Choroid plexus epithelial cell (primary cell): ENCODE results near the gene ELOF1.
"Not testable (repeated sequence)": the region's sequence is repeated elsewhere in the genome, so short reads cannot be mapped to it uniquely, and the experiment has no call there.

Source experiments
- DNase-seq: peaks from one replicate; pipeline ENCODE4 v3.0.0-alpha.2; 2010; ENCODE audit warnings: low read depth
- H3K4me3 ChIP-seq: 2 replicates; pipeline ENCODE4 v1.5.1; 2011; ENCODE audit warnings: low read depth, mild to moderate bottlenecking, control low read depth, low read length, moderate library complexity
- TF ChIP-seq, protein P1 (sequence below): conservative IDR thresholded peaks from 2 replicates; pipeline ENCODE4 v1.5.1; 2011; ENCODE audit warnings: low read depth, mild to moderate bottlenecking, control low read depth, inconsistent platforms, low read length, moderate library complexity

The ELOF1 gene

DNA sequence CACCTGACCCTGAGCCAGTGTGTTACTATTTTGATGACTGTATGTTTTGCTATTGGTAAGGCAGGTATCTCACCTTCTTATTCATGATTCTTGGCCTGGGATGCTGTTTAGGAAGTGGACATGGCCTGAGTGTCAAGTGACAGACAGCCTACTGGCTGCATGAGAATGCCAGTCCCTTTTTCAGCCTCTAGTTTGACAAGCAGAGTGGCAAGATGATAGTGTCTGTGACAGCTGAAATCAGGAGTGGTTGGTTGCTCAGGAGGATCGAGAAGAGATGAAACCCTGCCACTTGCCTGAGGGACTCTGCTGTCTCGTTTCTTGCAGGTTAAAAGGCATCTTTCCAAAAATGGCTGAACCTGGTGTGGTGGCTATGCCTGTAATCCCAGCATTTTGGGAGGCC is 7.1 kb upstream of the ELOF1 start:
- no peak for DNase-seq
- TF ChIP-seq, protein P1, sequence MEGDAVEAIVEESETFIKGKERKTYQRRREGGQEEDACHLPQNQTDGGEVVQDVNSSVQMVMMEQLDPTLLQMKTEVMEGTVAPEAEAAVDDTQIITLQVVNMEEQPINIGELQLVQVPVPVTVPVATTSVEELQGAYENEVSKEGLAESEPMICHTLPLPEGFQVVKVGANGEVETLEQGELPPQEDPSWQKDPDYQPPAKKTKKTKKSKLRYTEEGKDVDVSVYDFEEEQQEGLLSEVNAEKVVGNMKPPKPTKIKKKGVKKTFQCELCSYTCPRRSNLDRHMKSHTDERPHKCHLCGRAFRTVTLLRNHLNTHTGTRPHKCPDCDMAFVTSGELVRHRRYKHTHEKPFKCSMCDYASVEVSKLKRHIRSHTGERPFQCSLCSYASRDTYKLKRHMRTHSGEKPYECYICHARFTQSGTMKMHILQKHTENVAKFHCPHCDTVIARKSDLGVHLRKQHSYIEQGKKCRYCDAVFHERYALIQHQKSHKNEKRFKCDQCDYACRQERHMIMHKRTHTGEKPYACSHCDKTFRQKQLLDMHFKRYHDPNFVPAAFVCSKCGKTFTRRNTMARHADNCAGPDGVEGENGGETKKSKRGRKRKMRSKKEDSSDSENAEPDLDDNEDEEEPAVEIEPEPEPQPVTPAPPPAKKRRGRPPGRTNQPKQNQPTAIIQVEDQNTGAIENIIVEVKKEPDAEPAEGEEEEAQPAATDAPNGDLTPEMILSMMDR = no peak
- no peak overlapping the region for H3K4me3 ChIP-seq

DNA sequence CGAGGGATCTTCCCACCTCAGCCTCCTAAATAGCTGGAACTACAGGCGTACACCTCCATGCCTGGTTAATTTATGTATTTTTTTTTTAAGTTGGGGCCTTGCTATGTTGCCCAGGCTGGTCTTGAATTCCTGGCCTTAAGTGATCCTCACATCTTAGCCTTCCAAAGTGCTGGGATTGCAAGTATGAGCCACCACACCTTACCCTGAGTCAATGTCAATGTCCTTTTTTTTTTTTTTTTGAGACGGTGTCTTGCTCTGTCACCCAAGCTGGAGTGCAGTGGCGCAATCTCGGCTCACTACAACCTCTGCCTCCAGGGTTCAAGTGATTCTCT is 6.6 kb upstream of the ELOF1 start:
- not testable (repeated sequence) for DNase-seq, H3K4me3 ChIP-seq

DNA sequence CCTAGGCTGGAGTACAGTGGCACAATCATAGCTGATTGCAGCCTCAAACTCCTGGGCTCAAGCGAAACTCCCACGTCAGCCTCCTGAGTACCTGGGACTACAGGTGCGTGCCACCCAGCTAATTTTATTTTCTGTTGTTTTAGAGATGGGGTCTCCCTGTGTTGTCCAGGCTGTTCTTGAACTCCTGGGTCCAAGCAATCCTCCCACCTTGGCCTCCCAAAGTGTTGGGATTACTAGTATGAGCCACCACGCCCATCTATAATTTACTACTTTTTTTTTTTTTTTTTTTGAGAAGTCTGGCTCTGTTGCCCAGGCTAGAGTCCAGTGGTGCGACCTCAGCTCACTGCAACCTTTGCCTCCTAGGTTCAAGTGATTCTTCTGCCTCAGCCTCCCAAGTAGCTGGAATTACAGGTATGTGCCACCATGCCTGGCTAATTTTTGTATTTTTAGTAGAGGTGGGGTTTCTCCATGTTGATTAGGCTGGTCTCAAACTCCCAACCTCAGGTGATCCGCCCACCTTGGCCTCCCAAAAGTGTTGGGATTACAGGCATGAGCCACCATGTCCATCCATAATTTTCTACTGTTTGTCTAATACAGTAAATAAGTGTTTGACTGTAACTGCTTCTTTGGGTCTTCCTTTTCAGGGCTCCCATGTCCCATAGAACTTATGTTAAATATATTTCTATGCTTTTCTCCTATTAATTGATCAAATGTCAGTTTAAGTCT is 5.2 kb upstream of the ELOF1 start:
- not testable (repeated sequence) for DNase-seq, H3K4me3 ChIP-seq

DNA sequence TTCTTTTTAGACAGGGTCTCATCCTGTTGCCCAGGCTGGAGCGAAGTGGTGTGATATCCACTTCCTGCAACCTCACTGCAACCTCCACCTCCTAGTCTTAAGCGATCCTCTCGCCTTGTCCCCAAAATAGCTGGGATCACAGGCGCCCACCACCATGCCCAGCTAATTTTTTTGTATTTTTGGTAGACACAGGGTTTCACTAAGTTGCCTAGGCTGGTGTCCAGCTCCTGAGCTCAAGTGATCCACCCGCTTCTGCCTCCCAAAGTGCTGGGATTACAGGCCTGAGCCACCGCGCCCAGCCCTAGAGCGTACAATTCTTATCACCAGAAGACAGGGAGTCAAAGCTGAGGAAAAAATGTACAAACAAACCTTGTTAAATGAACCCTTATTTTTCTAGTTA is 4.5 kb upstream of the ELOF1 start:
- H3K4me3 ChIP-seq = no peak overlapping the region
- no peak for DNase-seq

DNA sequence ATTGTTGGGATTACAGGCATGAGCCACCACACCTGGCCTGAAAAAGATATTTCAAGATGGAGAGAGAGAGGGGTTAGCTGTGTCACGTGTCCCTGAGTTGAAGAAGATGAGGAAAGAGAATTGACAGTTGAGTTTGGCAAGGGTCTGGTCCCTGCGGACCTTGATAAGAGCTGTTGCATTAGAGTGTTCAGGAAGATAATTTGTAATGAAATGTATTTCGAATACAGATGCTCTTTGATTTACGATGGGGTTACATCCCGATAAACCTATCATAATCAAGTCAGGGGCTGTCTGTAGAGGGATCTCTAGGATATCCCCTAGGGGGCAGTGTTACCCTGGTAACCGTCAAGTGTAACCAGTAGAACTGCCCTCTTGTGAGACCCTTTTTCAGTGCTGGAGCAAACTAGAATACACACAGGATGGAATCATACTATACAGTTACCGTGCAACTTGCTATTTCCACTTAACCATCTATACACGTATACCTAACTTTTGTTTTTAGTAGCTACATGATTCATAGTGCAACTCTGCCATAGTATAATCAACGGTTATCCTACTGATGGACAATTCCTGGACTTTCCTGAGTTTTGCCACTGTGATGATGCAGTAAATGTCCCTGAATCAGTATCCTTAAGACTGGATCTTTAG is 1.5 kb upstream of the ELOF1 start:
- TF ChIP-seq, protein P1 = peak; percentile 73
- H3K4me3 ChIP-seq = no peak overlapping the region
- peak; percentile 89 for DNase-seq

More for the DNA sequence above, 4.5 kb upstream of the ELOF1 start:
- TF ChIP-seq, protein P1 = no peak

DNA sequence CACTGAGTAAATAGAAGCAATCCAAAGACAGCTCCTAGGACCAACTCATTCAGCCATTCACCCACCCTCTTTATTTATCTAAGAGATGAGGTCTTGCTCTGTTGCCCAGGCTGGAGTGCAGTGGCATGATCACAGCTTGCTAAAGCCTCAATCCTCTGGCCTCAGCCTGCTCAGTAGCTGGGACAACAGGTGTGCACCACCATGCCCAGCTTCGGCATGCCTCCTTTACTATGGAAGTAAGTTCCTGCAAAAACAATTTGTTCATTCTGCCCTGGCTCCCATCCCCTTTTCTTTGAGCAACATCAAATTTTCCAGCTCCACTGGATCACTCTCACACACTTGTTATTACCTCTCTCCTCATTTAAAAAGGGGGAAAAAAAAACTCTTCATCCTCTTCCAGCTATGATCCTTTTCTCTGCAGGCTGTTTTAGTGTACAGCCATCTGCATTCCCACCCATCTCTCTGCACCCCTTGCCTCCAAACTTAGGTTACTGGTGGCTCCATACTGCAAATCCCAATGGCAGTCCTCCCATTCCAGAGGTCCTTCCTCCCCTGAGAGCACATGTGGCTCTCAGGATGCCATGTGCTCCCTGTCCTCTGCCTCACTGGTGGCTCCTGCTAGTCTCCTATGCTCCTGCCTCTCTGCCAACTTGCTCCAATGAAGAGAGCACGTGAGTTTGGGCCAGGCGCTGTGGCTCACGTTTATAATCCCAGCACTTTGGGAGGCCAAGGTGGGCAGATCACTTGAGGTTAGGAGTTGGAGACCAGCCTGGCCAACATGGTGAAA is 2.2 kb downstream of the ELOF1 start:
- TF ChIP-seq, protein P1 = no peak
- DNase-seq = no peak
- no peak overlapping the region for H3K4me3 ChIP-seq

DNA sequence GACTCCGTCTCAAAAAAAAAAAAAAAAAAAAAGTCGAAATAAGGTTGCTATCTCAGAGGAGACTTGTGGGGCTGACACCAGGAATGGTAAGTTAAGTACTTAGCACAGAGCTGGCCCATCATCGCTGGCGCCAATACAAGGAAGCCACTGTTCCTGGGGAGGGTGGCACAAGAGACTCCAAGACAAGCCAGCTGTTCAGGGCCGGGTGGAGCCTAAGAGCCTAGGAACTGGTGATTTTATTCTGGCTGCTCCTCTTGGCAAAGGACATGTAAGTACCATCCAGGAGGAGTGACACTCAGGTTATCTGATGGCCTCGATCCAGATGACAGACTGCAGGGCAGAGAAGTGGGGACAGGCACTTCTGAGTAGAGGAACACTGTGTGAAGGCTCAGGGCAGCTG is 3.8 kb downstream of the ELOF1 start:
- no peak for DNase-seq
- H3K4me3 ChIP-seq = no peak overlapping the region
- TF ChIP-seq, protein P1 = no peak
